Caco-2 (cell line): ENCODE results near the gene MYO18A. TPM values are rescaled to one million over a fixed set of nuclear protein-coding genes. Genes with fewer than 3 reads are reported as not detected.

Experiments used
- BruUV-seq: library from RNA; stranded (reverse); fragments of 400-500 nt; replicated peaks from 2 replicates; lab custom pipeline; 2021; lab: Mats Ljungman, UMichigan
- CTCF ChIA-PET: fragments of 300-600 bp; sonication (Branson Sonifier 250); formaldehyde crosslinking; loops from one replicate; lab custom pipeline; 2022; ENCODE audit warnings: antibody characterized with exemption; lab: Charles Lee
- POLR2A ChIA-PET: fragments of 300-600 bp; sonication (Branson Sonifier 250); formaldehyde crosslinking; loops from one replicate; lab custom pipeline; 2022; ENCODE audit warnings: antibody characterized with exemption; lab: Charles Lee
- DNase-seq, 2 experiments: peaks; one replicate each; pipeline versions ENCODE4 v3.0.0 to v3.0.0-alpha.2; 2020 to 2022
- H3K27me3 ChIP-seq: replicated peaks from 2 replicates; pipeline ENCODE4 v1.6.0; 2011; ENCODE audit warnings: low read length; ENCODE audit not compliant: control insufficient read depth, insufficient read depth
- H3K36me3 ChIP-seq: 2 replicates; pipeline ENCODE4 v1.5.1; 2011; ENCODE audit warnings: low read length; ENCODE audit not compliant: control insufficient read depth, insufficient read depth
- H3K4me1 ChIP-seq: fragments of 250-450 bp; sonication (Bioruptor Pico); 2 replicates; pipeline ENCODE4 v1.5.1; 2020; ENCODE audit warnings: mild to moderate bottlenecking
- H3K4me3 ChIP-seq: 2 replicates; pipeline ENCODE4 v1.5.1; 2011; ENCODE audit warnings: low read depth, mild to moderate bottlenecking, control low read depth, low read length
- H3K9me3 ChIP-seq: fragments of 250-450 bp; sonication (Bioruptor Pico); 2 replicates; pipeline ENCODE4 v1.5.1; 2020; ENCODE audit warnings: mild to moderate bottlenecking, moderate library complexity
- H3K27ac Mint-ChIP-seq: one replicate; pipeline ENCODE4 v1.8.0; 2022; ENCODE audit warnings: mixed read lengths; ENCODE audit not compliant: unreplicated experiment
- H3K27me3 Mint-ChIP-seq: one replicate; pipeline ENCODE4 v1.8.0; 2022; ENCODE audit warnings: mixed read lengths; ENCODE audit not compliant: insufficient read depth, unreplicated experiment
- H3K36me3 Mint-ChIP-seq: one replicate; pipeline ENCODE4 v1.8.0; 2022; ENCODE audit warnings: mild to moderate bottlenecking, mixed read lengths; ENCODE audit not compliant: insufficient read depth, unreplicated experiment
- H3K4me1 Mint-ChIP-seq: one replicate; pipeline ENCODE4 v1.8.0; 2022; ENCODE audit warnings: low read depth, mixed read lengths; ENCODE audit not compliant: unreplicated experiment
- H3K4me3 Mint-ChIP-seq: one replicate; pipeline ENCODE4 v1.8.0; 2022; ENCODE audit warnings: mild to moderate bottlenecking, moderate library complexity, mixed read lengths; ENCODE audit not compliant: unreplicated experiment
- H3K9me3 Mint-ChIP-seq: one replicate; pipeline ENCODE4 v1.8.0; 2022; ENCODE audit warnings: mixed read lengths; ENCODE audit not compliant: unreplicated experiment
- CTCF ChIP-seq, 2 experiments: fragments of 200-600 bp in 1 of 2; IDR thresholded peaks; 1 replicate in 1 of 2; 2 replicates in 1 of 2; pipeline versions ENCODE4 v1.5.1 to v1.8.0; 2011 to 2022; ENCODE audit warnings: antibody characterized with exemption in 1 of 2, control low read depth in 1 of 2, inconsistent platforms in 1 of 2, low read depth in 1 of 2, low read length in 1 of 2, mild to moderate bottlenecking in 1 of 2, moderate library complexity in 1 of 2; ENCODE audit not compliant: insufficient read depth in 1 of 2, severe bottlenecking in 1 of 2, unreplicated experiment in 1 of 2
- intact Hi-C: fragments of 100-400 bp; cut with micrococcal nuclease; formaldehyde crosslinking; loops from one replicate; pipeline ENCODE4 v1.10.0; 2022; ENCODE audit not compliant: unreplicated experiment
- total RNA-seq: library from RNA; stranded (reverse); gene quantifications from 2 replicates; pipeline ENCODE4 v1.2.3, GENCODE V29; 2022

MYO18A gene
- total RNA-seq, 1 experiment from 2014 or later, result 47.1 TPM

- Mint-ChIP-seq H3K4me1 (peaks cover 38% of the 10 kb centered on the region), H3K36me3 (peaks cover 6% of the 10 kb centered on the region), H3K4me3 (peak overlapping the region; percentile 69), H3K27ac (peak overlapping the region; percentile 66), H3K9me3 (no peaks in the 10 kb centered on the region), H3K27me3 (no peaks in the 10 kb centered on the region)
- TF ChIP-seq CTCF (IDR thresholded peaks at IDR 0.05; ENCODE audit: insufficient read depth in 1 of 2, low read depth in 1 of 2, low read length in 1 of 2, severe bottlenecking in 1 of 2, unreplicated experiment in 1 of 2), result no peak
- H3K9me3 ChIP-seq, result no peaks in the 10 kb centered on the region
- no peak for DNase-seq
- BruUV-seq, result no TSS peak
- peaks cover 48% of the 10 kb centered on the region for H3K4me1 ChIP-seq
- H3K36me3 ChIP-seq, result no peaks in the 10 kb centered on the region; the same call in 1 of the 2 replicates
- intact Hi-C loops, result no loop called here
- H3K4me3 ChIP-seq, result peak overlapping the region; percentile 47
- ChIA-PET POLR2A (interaction anchor here (0.7 to 3.3 kb wide), 4 partner anchors 27 to 144 kb away, joined by 3 to 34 read pairs (median 12); partner anchors contain the start of genes MYO18A and NUFIP2), CTCF (interaction anchor here (0.5 to 6.7 kb wide), 39 partner anchors 8 to 614 kb away, joined by 3 to 449 read pairs (median 4); partner anchors contain the start of genes MYO18A, NUFIP2 and PHF12)
- no peaks in the 10 kb centered on the region for H3K27me3 ChIP-seq
Observed at GRCh38 chr17:29149431-29150064, 30.6 kb downstream of the MYO18A start.

- Histone ChIP-seq H3K4me3 (peak overlapping the region; percentile 47), H3K36me3 (no peaks in the 10 kb centered on the region), H3K27me3 (no peaks in the 10 kb centered on the region), H3K9me3 (no peaks in the 10 kb centered on the region), H3K4me1 (peaks cover 43% of the 10 kb centered on the region)
- ChIA-PET CTCF (interaction anchor here (0.5 to 6.7 kb wide), 40 partner anchors 8 to 614 kb away, joined by 3 to 449 read pairs (median 4); partner anchors contain the start of genes MYO18A, NUFIP2 and PHF12), POLR2A (interaction anchor here (0.7 to 3.3 kb wide), 3 partner anchors 28 to 145 kb away, joined by 5 to 34 read pairs (median 20); partner anchors contain the start of genes MYO18A and NUFIP2)
- H3K27me3 Mint-ChIP-seq, result no peaks in the 10 kb centered on the region
- BruUV-seq, result no TSS peak
- TF ChIP-seq CTCF (IDR thresholded peaks at IDR 0.05; ENCODE audit: insufficient read depth in 1 of 2, low read depth in 1 of 2, low read length in 1 of 2, severe bottlenecking in 1 of 2, unreplicated experiment in 1 of 2), result peak; percentile 97
- peaks cover 6% of the 10 kb centered on the region for H3K36me3 Mint-ChIP-seq
- H3K4me1 Mint-ChIP-seq, result peaks cover 37% of the 10 kb centered on the region
- H3K27ac Mint-ChIP-seq, result peak overlapping the region; percentile 66
- H3K9me3 Mint-ChIP-seq, result no peaks in the 10 kb centered on the region
- intact Hi-C loops, result loop anchor here (1.0 kb wide), 2 partner anchors 30 to 70 kb away; no protein-coding TSS in a partner anchor
- H3K4me3 Mint-ChIP-seq, result peak overlapping the region; percentile 69
- DNase-seq, result peak; percentile 96 to 99
Observed at GRCh38 chr17:29148790-29149430, 31.3 kb downstream of the MYO18A start.

DNA sequence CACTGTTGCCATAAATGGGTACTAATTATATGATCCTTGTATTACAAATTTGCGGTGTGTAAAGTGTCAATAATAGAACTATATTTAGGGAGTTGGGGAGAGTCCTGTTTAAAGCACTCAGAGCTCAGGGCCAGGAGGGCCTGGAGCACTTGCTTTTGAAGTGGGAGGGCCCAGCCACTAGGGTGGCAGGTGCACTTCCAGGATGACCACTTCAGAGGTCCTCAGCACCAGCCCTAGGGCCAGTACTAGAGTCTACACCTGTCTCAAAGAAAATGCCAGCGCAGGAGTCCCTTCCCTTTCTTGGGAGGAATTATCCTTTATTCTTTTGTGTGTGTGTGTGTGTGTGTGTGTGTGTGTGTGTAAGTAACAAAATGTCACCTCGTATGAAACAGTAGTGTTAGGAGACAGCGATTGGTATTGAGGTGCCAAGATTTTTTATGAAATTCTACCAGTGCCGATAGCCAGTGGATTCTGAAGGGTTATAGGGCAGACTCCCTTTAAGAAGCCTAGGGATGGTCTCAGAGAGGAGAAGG lies 31.9 kb downstream of the MYO18A start:
- Mint-ChIP-seq H3K27ac (peak overlapping the region; percentile 66), H3K9me3 (no peaks in the 10 kb centered on the region), H3K27me3 (no peaks in the 10 kb centered on the region), H3K4me1 (peaks cover 37% of the 10 kb centered on the region), H3K36me3 (peaks cover 6% of the 10 kb centered on the region), H3K4me3 (peak overlapping the region; percentile 69)
- DNase-seq, result peak in 1 of 2 experiments; percentile 33
- Histone ChIP-seq H3K27me3 (no peaks in the 10 kb centered on the region), H3K9me3 (no peaks in the 10 kb centered on the region), H3K4me3 (peak overlapping the region; percentile 20; the same call in 1 of the 2 replicates), H3K4me1 (peaks cover 43% of the 10 kb centered on the region), H3K36me3 (no peaks in the 10 kb centered on the region)
- POLR2A ChIA-PET, result interaction anchor here (1.4 to 3.3 kb wide), 2 partner anchors 28 to 32 kb away, joined by 20 to 34 read pairs; partner anchors contain the start of gene MYO18A
- intact Hi-C loops, result loop anchor here (1.0 kb wide), 2 partner anchors 31 to 71 kb away; no protein-coding TSS in a partner anchor
- CTCF ChIA-PET, result interaction anchor here (0.7 to 6.7 kb wide), 28 partner anchors 9 to 446 kb away, joined by 3 to 449 read pairs (median 6); partner anchors contain the start of genes MYO18A and NUFIP2
- BruUV-seq, result no TSS peak
- no peak for TF ChIP-seq CTCF (IDR thresholded peaks at IDR 0.05; ENCODE audit: insufficient read depth in 1 of 2, low read depth in 1 of 2, low read length in 1 of 2, severe bottlenecking in 1 of 2, unreplicated experiment in 1 of 2)
